Omental fat pad (tissue), 4 donors: ENCODE results near the gene GDF3. TPM values are rescaled to one million over a fixed set of nuclear protein-coding genes. Genes with fewer than 3 reads are reported as not detected.

ENCODE experiments used
- ATAC-seq: fragments of 150-250 bp; one replicate; pipeline ENCODE4 v1.9.1; 2016; ENCODE audit warnings: mild to moderate bottlenecking, moderate library complexity; ENCODE audit not compliant: low FRiP score
- DNase-seq: peaks from one replicate; pipeline ENCODE4 v3.0.0-alpha.2; 2019; ENCODE audit warnings: low spot score
- total RNA-seq, 4 donors: library from RNA; depleted of rRNA; stranded (reverse); fragments of >200 nt; gene quantifications; one replicate each; pipeline ENCODE4 v1.1.0, GENCODE V29; 2016
- TF ChIP-seq, protein P1 (sequence below), 3 donors: fragments of 450-650 bp; IDR thresholded peaks; one replicate each; pipeline ENCODE4 v1.5.1; 2016 to 2017; ENCODE audit warnings: antibody characterized with exemption in 3 of 3, mild to moderate bottlenecking in 3 of 3, moderate library complexity in 2 of 3

The GDF3 gene
- total RNA-seq, 4 donors from 2014 or later: not detected

DNA sequence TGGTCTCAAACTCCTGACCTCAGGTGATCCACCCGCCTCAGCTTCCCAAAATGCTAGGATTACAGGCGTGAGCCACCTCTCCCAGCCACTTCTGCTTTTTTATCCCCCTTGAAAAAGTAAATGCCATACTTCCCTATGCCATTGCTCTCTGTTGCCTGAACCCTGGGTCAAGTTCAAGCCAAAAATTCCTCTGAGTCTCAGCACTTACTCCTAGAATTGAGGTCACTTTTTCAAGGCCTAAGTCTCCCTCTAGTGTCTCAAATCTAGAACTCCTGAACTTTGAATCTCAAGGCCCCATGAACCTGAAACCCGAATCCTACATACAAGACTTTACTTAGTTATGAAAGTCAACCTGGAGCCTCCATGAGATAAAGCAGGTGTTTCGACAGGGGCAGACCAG lies 28.4 kb downstream of the GDF3 start:
- ATAC-seq: no peak
- TF ChIP-seq, protein P1, sequence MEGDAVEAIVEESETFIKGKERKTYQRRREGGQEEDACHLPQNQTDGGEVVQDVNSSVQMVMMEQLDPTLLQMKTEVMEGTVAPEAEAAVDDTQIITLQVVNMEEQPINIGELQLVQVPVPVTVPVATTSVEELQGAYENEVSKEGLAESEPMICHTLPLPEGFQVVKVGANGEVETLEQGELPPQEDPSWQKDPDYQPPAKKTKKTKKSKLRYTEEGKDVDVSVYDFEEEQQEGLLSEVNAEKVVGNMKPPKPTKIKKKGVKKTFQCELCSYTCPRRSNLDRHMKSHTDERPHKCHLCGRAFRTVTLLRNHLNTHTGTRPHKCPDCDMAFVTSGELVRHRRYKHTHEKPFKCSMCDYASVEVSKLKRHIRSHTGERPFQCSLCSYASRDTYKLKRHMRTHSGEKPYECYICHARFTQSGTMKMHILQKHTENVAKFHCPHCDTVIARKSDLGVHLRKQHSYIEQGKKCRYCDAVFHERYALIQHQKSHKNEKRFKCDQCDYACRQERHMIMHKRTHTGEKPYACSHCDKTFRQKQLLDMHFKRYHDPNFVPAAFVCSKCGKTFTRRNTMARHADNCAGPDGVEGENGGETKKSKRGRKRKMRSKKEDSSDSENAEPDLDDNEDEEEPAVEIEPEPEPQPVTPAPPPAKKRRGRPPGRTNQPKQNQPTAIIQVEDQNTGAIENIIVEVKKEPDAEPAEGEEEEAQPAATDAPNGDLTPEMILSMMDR (IDR thresholded peaks at IDR 0.05): no peak
- no peak for DNase-seq

DNA sequence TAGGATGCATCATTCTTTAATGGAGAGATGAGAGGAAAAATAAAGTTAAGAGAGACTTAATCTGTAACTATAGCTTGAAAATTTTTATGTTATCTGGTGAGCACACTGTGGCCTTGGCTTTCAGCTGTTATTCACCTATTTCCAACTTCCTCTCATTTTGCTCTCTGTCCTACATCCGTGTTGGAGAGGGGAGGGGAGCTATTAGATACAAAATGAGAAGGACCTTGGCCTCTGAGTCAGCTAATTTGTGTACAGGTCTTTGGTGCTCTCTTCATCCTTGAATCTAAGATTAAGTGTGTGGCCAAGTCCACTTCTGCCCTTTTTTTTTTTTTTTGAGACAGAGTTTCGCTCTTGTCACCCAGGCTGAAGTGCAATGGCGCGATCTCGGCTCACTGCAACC lies 29.0 kb downstream of the GDF3 start:
- no peak for DNase-seq
- no peak for ATAC-seq
- TF ChIP-seq, protein P1 (IDR thresholded peaks at IDR 0.05): no peak

DNA sequence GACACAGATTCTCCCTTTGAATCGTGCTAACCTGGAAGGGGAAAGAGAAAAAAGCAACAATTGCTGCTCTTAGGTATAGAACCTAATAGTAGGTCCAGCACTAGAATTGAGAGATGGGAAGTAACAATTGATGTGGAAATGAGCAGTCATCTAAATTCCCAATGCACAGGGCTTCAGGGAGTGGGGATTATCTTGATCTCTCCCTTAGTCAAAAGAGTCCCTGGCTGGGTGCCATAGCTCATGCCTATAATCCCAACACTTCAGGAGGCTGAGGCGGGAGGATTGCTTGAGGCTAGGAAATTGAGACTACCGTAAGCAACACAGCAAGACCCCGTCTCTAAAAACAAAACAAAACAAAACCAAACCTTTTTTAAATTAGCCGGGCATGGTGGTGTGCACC lies 33.8 kb downstream of the GDF3 start:
- ATAC-seq (no peak), DNase-seq (no peak)
- TF ChIP-seq, protein P1 (IDR thresholded peaks at IDR 0.05): no peak

DNA sequence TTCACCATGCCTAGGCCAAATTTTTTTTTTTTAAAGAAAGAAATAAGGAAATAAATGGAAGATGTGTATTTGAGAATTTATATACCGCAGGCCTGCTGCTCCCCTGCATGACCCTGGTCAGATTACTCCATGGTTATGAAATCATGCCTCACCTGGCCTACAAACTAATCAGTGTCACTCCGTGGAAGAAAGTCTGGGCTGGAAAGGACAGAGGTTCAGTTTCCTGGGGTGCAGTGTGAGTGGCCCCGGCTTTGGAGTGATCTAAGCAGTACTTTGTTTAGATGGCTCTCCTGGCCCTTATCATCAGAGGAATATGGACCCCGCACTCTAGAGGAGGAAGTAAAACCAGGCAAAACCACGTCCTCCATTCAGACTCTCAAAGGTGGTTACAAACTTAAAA lies 39.5 kb downstream of the GDF3 start:
- no peak for DNase-seq
- no peak for ATAC-seq
- TF ChIP-seq, protein P1 (IDR thresholded peaks at IDR 0.05): no peak

DNA sequence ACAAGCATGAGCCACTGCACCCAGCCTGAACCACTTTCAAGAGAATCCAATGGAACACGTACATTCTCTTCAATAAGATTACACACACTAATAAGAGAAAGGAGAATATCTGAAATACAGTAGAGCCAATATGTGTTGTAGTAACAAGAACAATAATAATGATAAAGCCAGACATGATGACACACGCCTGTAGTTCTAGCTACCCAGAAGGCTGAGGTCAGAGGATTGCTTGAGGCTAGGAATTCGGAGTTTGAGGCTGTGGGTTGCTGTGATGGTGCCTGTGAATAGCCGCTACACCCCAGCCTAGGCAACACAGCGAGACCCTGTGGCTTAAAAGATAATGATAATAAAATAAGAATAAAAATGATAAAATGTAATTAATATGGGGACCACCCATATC lies 45.5 kb downstream of the GDF3 start:
- DNase-seq (no peak), ATAC-seq (no peak)
- TF ChIP-seq, protein P1 (IDR thresholded peaks at IDR 0.05): no peak

DNA sequence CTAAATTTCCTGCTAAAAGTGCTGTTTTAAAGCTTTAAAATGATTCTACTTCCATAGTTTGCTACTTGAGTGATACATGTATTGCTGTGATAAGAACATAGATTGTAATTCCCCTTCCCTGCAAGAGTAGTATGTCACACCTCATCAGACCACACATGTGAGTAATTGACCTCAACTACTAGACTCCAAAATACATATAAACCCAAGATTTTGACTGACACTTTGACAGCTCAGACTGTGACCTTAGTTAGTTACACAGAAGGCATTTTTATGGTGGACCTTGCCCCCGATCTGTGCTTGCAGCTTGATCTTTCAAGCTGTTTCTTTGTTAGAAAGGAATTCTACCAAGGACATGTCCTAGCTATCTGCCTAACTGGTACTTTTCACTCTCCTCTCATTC lies 48.5 kb downstream of the GDF3 start:
- TF ChIP-seq, protein P1 (IDR thresholded peaks at IDR 0.05): no peak
- no peak for ATAC-seq

DNA sequence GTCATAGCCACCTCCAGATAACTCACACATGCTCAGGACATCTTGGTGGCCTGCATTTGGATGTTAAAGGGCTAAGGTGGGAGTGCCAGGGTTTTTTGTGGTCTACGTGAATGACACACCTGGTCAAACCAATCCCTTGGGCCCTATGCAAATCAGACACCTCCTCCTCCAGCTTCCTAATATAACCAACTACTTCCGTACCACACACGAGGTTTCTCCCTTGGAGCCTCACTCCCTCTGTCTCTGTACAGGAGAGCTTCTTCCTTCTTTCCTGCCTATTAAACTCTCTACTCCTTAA lies 49.4 kb downstream of the GDF3 start:
- TF ChIP-seq, protein P1 (IDR thresholded peaks at IDR 0.05): no peak
- no peak for ATAC-seq
- no peak for DNase-seq

More for the DNA sequence above, 48.5 kb downstream of the GDF3 start:
- no peak for DNase-seq
